Inflammatory macrophage (primary cell): Measurements from ENCODE around the gene AK9.

Experiments used
- DNase-seq, 2 donors: peaks; one replicate each; pipeline ENCODE4 v3.0.0-alpha.2; 2020 to 2022

AK9 gene

GRCh38 chr6:109510358-109510757 is 180.6 kb downstream of the AK9 start:
- no peak for DNase-seq

GRCh38 chr6:109508166-109508860 is 182.7 kb downstream of the AK9 start:
- DNase-seq: no peak

GRCh38 chr6:109507490-109508072 is 183.4 kb downstream of the AK9 start:
- no peak for DNase-seq

GRCh38 chr6:109506841-109507240 is 184.2 kb downstream of the AK9 start:
- DNase-seq: no peak

- DNase-seq: no peak
Measured at GRCh38 chr6:109506314-109506713, 184.7 kb downstream of the AK9 start.

- no peak for DNase-seq
Measured at GRCh38 chr6:109503327-109504224, 187.4 kb downstream of the AK9 start.

GRCh38 chr6:109498936-109499335 is 192.1 kb downstream of the AK9 start:
- no peak for DNase-seq

- no peak for DNase-seq
Measured at GRCh38 chr6:109498052-109498451, 192.9 kb downstream of the AK9 start.

GRCh38 chr6:109496036-109496772 is 194.8 kb downstream of the AK9 start:
- DNase-seq: no peak

- peak; percentile 47 to 62 for DNase-seq
Measured at GRCh38 chr6:109493865-109494264, 197.1 kb downstream of the AK9 start.

- no peak for DNase-seq
Measured at GRCh38 chr6:109491207-109491938, 199.6 kb downstream of the AK9 start.

GRCh38 chr6:109490713-109491112 is 200.3 kb downstream of the AK9 start:
- DNase-seq: no peak

- DNase-seq: no peak
Measured at GRCh38 chr6:109488001-109488400, 203.0 kb downstream of the AK9 start.

GRCh38 chr6:109486068-109486467 is 204.9 kb downstream of the AK9 start:
- DNase-seq: no peak

- no peak for DNase-seq
Measured at GRCh38 chr6:109485266-109485935, 205.6 kb downstream of the AK9 start.

- no peak for DNase-seq
Measured at GRCh38 chr6:109484122-109484521, 206.9 kb downstream of the AK9 start.

- no peak for DNase-seq
Measured at GRCh38 chr6:109483735-109484057, 207.3 kb downstream of the AK9 start.

GRCh38 chr6:109482905-109483734 is 207.9 kb downstream of the AK9 start, which contains the start of gene ZBTB24:
Gene ZBTB24 (minus strand): TSS chr6:109483219. CDS start chr6:109482026, 1,193 bp downstream.
- DNase-seq: peak; percentile 92 to 95

GRCh38 chr6:109480993-109481480 is 210.0 kb downstream of the AK9 start:
- no peak for DNase-seq

GRCh38 chr6:109478841-109479624 is 212.0 kb downstream of the AK9 start:
- no peak for DNase-seq
